GM12801 (cell line): ENCODE results near the gene ANK2.

Experiments
- TF ChIP-seq, protein P1 (sequence below): IDR thresholded peaks from one replicate; pipeline ENCODE4 v1.5.1; 2011; ENCODE audit warnings: control low read depth; ENCODE audit not compliant: insufficient read length; ENCODE audit errors: extremely low read depth

ANK2 gene

DNA sequence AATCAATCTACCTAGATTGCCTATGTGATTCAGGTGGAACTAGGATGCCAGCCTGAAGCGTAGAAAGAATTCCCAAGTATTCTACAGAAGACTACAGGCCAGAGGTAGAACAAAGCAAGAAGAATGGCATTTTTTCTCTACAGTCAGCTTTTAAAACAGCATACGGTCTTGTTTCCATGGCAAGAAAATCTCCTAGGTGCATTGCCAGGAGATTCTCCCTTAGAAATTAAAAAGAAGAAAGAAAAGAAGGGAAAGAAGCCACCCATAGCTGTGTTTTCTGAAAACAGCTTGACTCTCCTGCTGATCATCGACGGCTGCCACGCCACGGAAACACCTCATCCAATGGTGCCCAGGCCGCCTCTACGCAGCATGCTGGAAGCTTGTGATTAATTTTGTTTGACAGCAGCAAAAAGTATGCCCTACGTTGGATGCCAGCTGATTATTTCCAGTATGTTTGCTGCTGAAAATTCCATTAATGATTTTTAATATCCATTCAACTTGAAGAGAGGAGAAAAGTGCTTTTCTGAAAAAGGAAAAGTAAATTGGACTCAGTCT lies 24.1 kb downstream of the ANK2 start:
- TF ChIP-seq, protein P1, sequence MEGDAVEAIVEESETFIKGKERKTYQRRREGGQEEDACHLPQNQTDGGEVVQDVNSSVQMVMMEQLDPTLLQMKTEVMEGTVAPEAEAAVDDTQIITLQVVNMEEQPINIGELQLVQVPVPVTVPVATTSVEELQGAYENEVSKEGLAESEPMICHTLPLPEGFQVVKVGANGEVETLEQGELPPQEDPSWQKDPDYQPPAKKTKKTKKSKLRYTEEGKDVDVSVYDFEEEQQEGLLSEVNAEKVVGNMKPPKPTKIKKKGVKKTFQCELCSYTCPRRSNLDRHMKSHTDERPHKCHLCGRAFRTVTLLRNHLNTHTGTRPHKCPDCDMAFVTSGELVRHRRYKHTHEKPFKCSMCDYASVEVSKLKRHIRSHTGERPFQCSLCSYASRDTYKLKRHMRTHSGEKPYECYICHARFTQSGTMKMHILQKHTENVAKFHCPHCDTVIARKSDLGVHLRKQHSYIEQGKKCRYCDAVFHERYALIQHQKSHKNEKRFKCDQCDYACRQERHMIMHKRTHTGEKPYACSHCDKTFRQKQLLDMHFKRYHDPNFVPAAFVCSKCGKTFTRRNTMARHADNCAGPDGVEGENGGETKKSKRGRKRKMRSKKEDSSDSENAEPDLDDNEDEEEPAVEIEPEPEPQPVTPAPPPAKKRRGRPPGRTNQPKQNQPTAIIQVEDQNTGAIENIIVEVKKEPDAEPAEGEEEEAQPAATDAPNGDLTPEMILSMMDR: no peak

DNA sequence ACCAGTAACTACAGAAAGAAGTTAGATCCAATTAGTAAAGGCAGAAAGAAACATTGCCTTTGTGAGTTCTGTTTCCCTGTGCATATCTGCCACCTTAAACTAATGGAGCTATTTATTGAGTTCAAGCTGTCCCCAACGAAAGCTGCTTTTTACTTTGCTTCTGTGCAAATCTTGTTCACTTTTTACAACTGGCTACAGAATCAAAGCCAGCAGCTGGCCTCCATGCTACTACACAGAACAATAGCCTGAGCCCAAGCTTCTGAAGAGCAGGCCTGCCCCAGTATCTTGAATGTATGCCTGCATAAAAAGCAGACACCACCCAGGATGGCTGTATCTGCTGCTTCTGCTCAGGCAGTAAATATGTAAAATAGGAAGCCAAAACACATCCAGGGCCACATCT lies 28.1 kb downstream of the ANK2 start:
- TF ChIP-seq, protein P1: no peak

DNA sequence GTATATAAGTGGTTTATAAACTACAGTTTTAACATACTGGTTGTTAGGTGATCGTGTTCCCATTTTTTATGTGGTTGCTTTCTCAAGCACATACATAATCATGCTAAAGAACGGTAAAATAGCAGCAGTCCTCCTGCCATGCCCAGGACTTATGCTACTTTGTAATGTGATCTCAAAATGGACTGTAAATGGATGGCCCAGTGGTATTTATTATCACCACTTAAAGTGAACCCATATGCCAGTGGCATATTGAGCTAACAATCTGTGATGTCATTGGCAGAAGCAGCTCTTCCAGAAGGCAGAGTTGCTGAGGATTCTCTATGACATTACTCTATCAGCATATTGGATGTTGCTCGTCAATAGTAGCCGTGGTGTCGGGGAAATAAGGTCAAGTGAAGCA lies 28.6 kb downstream of the ANK2 start:
- TF ChIP-seq, protein P1: no peak

DNA sequence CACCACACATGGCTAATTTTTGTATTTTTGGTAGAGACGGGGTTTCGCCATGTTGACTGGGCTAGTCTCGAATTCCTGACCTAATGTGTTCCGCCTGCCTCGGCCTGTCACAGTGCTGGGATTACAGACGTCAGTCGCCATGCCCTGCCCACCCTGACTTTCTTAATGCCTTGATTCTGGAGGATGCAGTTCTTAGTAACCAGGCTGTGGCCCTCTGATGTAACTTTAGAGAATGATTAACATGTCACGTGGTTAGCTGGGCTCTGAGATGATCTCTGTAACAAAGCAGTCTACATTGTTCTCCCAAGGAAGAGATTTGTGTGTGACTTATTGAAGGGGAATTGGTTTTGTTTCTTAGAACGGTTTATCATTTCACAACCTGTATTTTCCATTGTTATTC lies 30.6 kb downstream of the ANK2 start:
- TF ChIP-seq, protein P1: no peak

DNA sequence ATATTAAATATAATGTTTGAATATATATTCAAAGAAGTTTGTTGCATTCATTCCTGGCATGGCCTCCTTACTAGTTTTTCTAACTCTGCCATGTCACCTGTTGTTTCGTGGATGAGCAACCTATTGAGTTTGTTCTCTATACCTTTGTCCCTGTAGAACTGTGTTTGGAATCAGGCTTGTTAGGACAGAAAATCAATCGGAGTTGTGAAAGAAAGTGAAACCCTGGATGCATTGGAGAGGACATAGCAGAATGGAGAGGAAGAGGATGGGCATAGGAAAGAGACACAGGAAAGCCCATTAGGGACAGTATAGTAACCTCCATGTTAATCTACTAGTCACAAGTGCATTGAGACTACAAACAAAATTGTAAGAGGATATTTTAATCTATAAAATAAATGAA lies 31.2 kb downstream of the ANK2 start:
- TF ChIP-seq, protein P1: no peak

DNA sequence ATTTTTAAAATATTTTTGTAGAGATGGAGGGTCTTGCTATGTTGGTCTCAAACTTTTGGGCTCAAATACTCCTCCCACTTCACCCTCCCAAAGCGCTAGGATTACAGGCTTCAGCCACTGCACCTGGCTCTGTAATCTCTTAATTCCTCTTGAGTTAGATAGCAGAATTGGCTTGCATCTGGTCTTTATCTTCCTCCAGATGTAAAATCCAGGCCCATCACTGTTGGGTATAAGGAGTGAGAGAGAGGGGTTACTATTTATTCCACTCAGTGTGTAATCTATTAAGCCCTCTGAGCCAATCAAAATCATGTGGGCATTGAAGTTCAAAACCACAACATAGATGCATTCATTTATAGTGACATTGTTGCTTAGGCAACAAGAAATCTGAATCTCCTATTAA lies 33.9 kb downstream of the ANK2 start:
- TF ChIP-seq, protein P1: no peak

DNA sequence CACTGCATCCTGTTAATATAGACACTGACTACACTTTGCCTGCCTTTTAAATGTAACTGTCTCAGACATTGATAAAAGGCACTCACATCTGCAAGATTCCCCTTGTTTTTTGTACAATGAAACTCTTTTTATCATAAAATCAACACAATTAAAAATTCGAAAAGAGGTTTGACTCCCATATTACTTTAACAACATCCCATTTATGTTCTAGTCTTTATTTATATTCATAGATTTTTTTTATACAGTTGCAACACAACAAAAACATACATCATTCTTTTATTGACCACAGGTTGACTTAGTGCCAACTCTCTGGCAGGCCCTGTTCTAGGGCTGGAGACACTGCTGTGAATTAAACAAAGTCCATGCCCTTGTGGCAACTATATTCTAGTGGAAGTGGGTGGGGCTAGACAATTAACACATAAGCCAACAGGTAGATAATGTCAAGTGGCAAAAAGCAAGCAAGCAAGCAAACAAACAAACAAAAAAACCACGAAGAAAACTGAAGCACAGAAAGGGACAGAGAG lies 36.8 kb downstream of the ANK2 start:
- TF ChIP-seq, protein P1: no peak
